Muscle of back (tissue), 11 donors: ENCODE results near the gene PALLD. TPM values are rescaled to one million over a fixed set of nuclear protein-coding genes. Genes with fewer than 3 reads are reported as not detected.

Source experiments
- DNase-seq, 3 donors: peaks; one replicate each; pipeline versions ENCODE4 v3.0.0 to v3.0.0-alpha.2; 2013
- polyA plus RNA-seq, 10 donors: library from polyadenylated mRNA; unstranded; fragments of 120-200 nt; gene quantifications; one replicate each; pipeline ENCODE4 v1.2.1, GENCODE V29; 2013; ENCODE audit not compliant: insufficient read length in 10 of 10

Gene PALLD
- polyA plus RNA-seq, 10 donors: 130 to 201 (median 147) TPM

GRCh38 chr4:168553714-168554370 lies 57.0 kb downstream of the PALLD start:
- DNase-seq: no peak

- DNase-seq: no peak
Measured at GRCh38 chr4:168555437-168555836, 58.6 kb downstream of the PALLD start.

GRCh38 chr4:168557658-168558057 lies 60.8 kb downstream of the PALLD start:
- no peak for DNase-seq

GRCh38 chr4:168558599-168558998 lies 61.7 kb downstream of the PALLD start:
- DNase-seq: peak in 2 of 3 donors; percentile 42 to 64

GRCh38 chr4:168560184-168561180 lies 63.6 kb downstream of the PALLD start:
- peak in 1 of 3 donors; percentile 26 for DNase-seq

GRCh38 chr4:168562041-168562571 lies 65.3 kb downstream of the PALLD start:
- no peak for DNase-seq

GRCh38 chr4:168564023-168564422 lies 67.2 kb downstream of the PALLD start:
- no peak for DNase-seq

GRCh38 chr4:168565130-168565529 lies 68.3 kb downstream of the PALLD start:
- DNase-seq: no peak

- DNase-seq: no peak
Measured at GRCh38 chr4:168566726-168567125, 69.9 kb downstream of the PALLD start.

- DNase-seq: peak in 2 of 3 donors; percentile 54 to 72
Measured at GRCh38 chr4:168569066-168569930, 72.4 kb downstream of the PALLD start.

- DNase-seq: peak in 1 of 3 donors; percentile 77
Measured at GRCh38 chr4:168569931-168570276, 73.1 kb downstream of the PALLD start.

GRCh38 chr4:168570466-168570865 lies 73.6 kb downstream of the PALLD start:
- DNase-seq: peak in 2 of 3 donors; percentile 41 to 81

GRCh38 chr4:168572002-168572401 lies 75.2 kb downstream of the PALLD start:
- no peak for DNase-seq

GRCh38 chr4:168573870-168574269 lies 77.0 kb downstream of the PALLD start:
- DNase-seq: no peak

- peak in 1 of 3 donors; percentile 42 for DNase-seq
Measured at GRCh38 chr4:168574581-168575295, 77.9 kb downstream of the PALLD start.

GRCh38 chr4:168575473-168575872 lies 78.6 kb downstream of the PALLD start:
- DNase-seq: no peak

GRCh38 chr4:168577624-168578023 lies 80.8 kb downstream of the PALLD start:
- no peak for DNase-seq

- no peak for DNase-seq
Measured at GRCh38 chr4:168580228-168580627, 83.4 kb downstream of the PALLD start.

GRCh38 chr4:168584321-168584771 lies 87.5 kb downstream of the PALLD start:
- peak in 1 of 3 donors; percentile 63 for DNase-seq

- DNase-seq: peak; percentile 74 to 91 (median 82)
Measured at GRCh38 chr4:168585168-168586091, 88.6 kb downstream of the PALLD start.
